CD4-positive, alpha-beta T cell (primary cell): ENCODE data around the gene INSIG1. TPM values are rescaled to one million over a fixed set of nuclear protein-coding genes. Genes with fewer than 3 reads are reported as not detected.

Experiments
- ATAC-seq: fragments of 200-7000 bp; cut with Tn5 transposase; one replicate; pipeline ENCODE4 v1.10.0; 2022; ENCODE audit warnings: mild to moderate bottlenecking; ENCODE audit not compliant: poor library complexity
- CTCF ChIA-PET: fragments of 350-600 bp; sonication (Branson Sonifier 250); formaldehyde crosslinking; loops from one replicate; lab custom pipeline; 2021; ENCODE audit warnings: antibody characterized with exemption, inconsistent platforms; lab: Charles Lee
- POLR2A ChIA-PET: fragments of 350-600 bp; sonication (Branson Sonifier 250); formaldehyde crosslinking; loops from one replicate; lab custom pipeline; 2021; ENCODE audit warnings: antibody characterized with exemption, inconsistent platforms; lab: Charles Lee
- DNase-seq, 14 experiments: peaks; one replicate each; pipeline ENCODE4 v3.0.0-alpha.2; 2013 to 2020; ENCODE audit warnings: mixed read lengths in 2 of 14
- H3K27ac ChIP-seq, 2 donors: one replicate each; pipeline versions ENCODE4 v1.5.1 to v1.7.0; 2013; ENCODE audit warnings: low read length in 2 of 2, low read depth in 1 of 2, mild to moderate bottlenecking in 1 of 2
- H3K27me3 ChIP-seq, 2 experiments: 1 replicate in 1 of 2; 2 replicates in 1 of 2; pipeline versions ENCODE4 v1.6.1 to v1.7.0; 2013; ENCODE audit warnings: low read length in 2 of 2, control low read depth in 1 of 2, mild to moderate bottlenecking in 1 of 2, moderate library complexity in 1 of 2; ENCODE audit not compliant: insufficient read depth in 2 of 2, control insufficient read depth in 1 of 2
- H3K36me3 ChIP-seq: one replicate; pipeline ENCODE4 v1.6.1; 2013; ENCODE audit warnings: low read length, control low read depth; ENCODE audit not compliant: insufficient read depth
- H3K4me1 ChIP-seq: one replicate; pipeline ENCODE4 v1.6.1; 2013; ENCODE audit warnings: low read length, control low read depth; ENCODE audit not compliant: insufficient read depth
- H3K4me3 ChIP-seq: one replicate; pipeline ENCODE4 v1.5.1; 2013; ENCODE audit warnings: mild to moderate bottlenecking, low read length, moderate library complexity
- H3K9me3 ChIP-seq, 2 experiments: 1 replicate in 1 of 2; 2 replicates in 1 of 2; pipeline versions ENCODE4 v1.6.1 to v1.7.0; 2013; ENCODE audit warnings: low read length in 2 of 2, mild to moderate bottlenecking in 2 of 2, control low read depth in 1 of 2, moderate library complexity in 1 of 2; ENCODE audit not compliant: control insufficient read depth in 1 of 2, insufficient read depth in 1 of 2
- H3K27ac Mint-ChIP-seq: one replicate; pipeline ENCODE4 v1.8.0; 2020; ENCODE audit warnings: mixed read lengths
- H3K27me3 Mint-ChIP-seq: one replicate; pipeline ENCODE4 v1.8.0; 2021; ENCODE audit warnings: mixed read lengths
- H3K36me3 Mint-ChIP-seq: one replicate; pipeline ENCODE4 v1.8.0; 2021; ENCODE audit warnings: low read depth, mixed read lengths
- H3K4me1 Mint-ChIP-seq: one replicate; pipeline ENCODE4 v1.8.0; 2021; ENCODE audit warnings: low read depth, mixed read lengths
- H3K4me3 Mint-ChIP-seq: one replicate; pipeline ENCODE4 v1.8.0; 2020; ENCODE audit warnings: mild to moderate bottlenecking, mixed read lengths
- H3K9me3 Mint-ChIP-seq: one replicate; pipeline ENCODE4 v1.8.0; 2020; ENCODE audit warnings: mixed read lengths
- CTCF ChIP-seq: fragments of 200-600 bp; IDR thresholded peaks from one replicate; pipeline ENCODE4 v1.8.0; 2022; ENCODE audit warnings: antibody characterized with exemption, mild to moderate bottlenecking
- intact Hi-C, 2 experiments: fragments of 100-400 bp; cut with DNase I in 1 of 2; cut with micrococcal nuclease in 1 of 2; formaldehyde crosslinking; loops; one replicate each; pipeline versions ENCODE4 v1.15.1 to v1.9.0; 2023 to 2025; cut with DNase I, micrococcal nuclease
- total RNA-seq, 174 experiments: library from RNA in 2 of 174; stranded (reverse) in 2 of 174; gene quantifications; one replicate each; pipeline ENCODE4 v1.2.3 and lab custom pipeline; 2021 to 2026

The INSIG1 gene
- total RNA-seq, 2 experiments from 2014 or later, result 58.1 to 60.9 TPM

GRCh38 chr7:155293721-155294510 lies 3.8 kb upstream of the INSIG1 start:
- DNase-seq (peak in 2 of 14 experiments; percentile 28 to 43), ATAC-seq (no peak)
- Mint-ChIP-seq H3K27me3 (peaks cover 4% of the 10 kb centered on the region), H3K36me3 (peaks cover 6% of the 10 kb centered on the region), H3K4me1 (peaks cover 15% of the 10 kb centered on the region), H3K4me3 (no peak overlapping the region), H3K27ac (no peak overlapping the region), H3K9me3 (no peaks in the 10 kb centered on the region)
- Histone ChIP-seq H3K4me1 (peaks cover 19% of the 10 kb centered on the region), H3K27me3 (no peaks in the 10 kb centered on the region), H3K4me3 (no peak overlapping the region), H3K36me3 (no peaks in the 10 kb centered on the region), H3K27ac (no peak overlapping the region), H3K9me3 (no peaks in the 10 kb centered on the region)
- no peak for TF ChIP-seq CTCF
- intact Hi-C loops, result loop anchor here (5.0 to 10.0 kb wide), 4 partner anchors 57 to 1841 kb away; partner anchors contain the start of genes LMBR1 (in 1 of the 2) and UBE3C (in 1 of the 2)
- POLR2A ChIA-PET, result no interaction called here
- CTCF ChIA-PET, result interaction anchor here (6.7 kb wide), 1 partner anchor 51 kb away, joined by 57 read pairs; no protein-coding TSS in a partner anchor

DNA sequence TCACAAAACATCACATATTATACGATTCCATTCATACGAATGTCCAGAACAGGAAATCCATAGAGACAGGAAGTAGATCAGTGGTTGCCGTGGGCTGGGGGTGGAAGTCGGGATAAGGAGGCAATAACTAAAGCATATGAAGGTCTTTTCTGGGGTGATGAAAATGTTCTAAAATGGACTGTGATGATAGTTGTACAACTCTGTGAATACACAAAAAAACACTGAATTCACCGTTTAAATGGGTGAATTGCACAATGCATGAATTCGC lies 3.2 kb upstream of the INSIG1 start:
- CTCF ChIA-PET, result interaction anchor here (6.7 kb wide), 1 partner anchor 50 kb away, joined by 57 read pairs; no protein-coding TSS in a partner anchor
- Histone ChIP-seq H3K27me3 (no peaks in the 10 kb centered on the region), H3K27ac (no peak overlapping the region), H3K36me3 (no peaks in the 10 kb centered on the region), H3K4me3 (no peak overlapping the region), H3K4me1 (peaks cover 22% of the 10 kb centered on the region), H3K9me3 (no peaks in the 10 kb centered on the region)
- Mint-ChIP-seq H3K27ac (no peak overlapping the region), H3K4me1 (peaks cover 20% of the 10 kb centered on the region), H3K9me3 (no peaks in the 10 kb centered on the region), H3K27me3 (peaks cover 4% of the 10 kb centered on the region), H3K36me3 (peaks cover 11% of the 10 kb centered on the region), H3K4me3 (no peak overlapping the region)
- DNase-seq (no peak), ATAC-seq (no peak)
- no peak for TF ChIP-seq CTCF
- POLR2A ChIA-PET, result no interaction called here
- intact Hi-C loops, result loop anchor here (5.0 to 10.0 kb wide), 4 partner anchors 57 to 1840 kb away; partner anchors contain the start of genes LMBR1 (in 1 of the 2) and UBE3C (in 1 of the 2)

GRCh38 chr7:155295511-155295910 lies 2.2 kb upstream of the INSIG1 start:
- Mint-ChIP-seq H3K4me3 (peak overlapping the region; percentile 83), H3K36me3 (peaks cover 17% of the 10 kb centered on the region), H3K27ac (peak overlapping the region; percentile 86), H3K27me3 (peaks cover 4% of the 10 kb centered on the region), H3K9me3 (no peaks in the 10 kb centered on the region), H3K4me1 (peaks cover 31% of the 10 kb centered on the region)
- peaks cover 30% of the 10 kb centered on the region for H3K4me1 ChIP-seq
- H3K9me3 ChIP-seq, result no peaks in the 10 kb centered on the region
- TF ChIP-seq CTCF, result no peak
- ATAC-seq (no peak), DNase-seq (no peak)
- ChIA-PET CTCF (interaction anchor here (6.7 kb wide), 1 partner anchor 49 kb away, joined by 57 read pairs; no protein-coding TSS in a partner anchor), POLR2A (interaction anchor here (4.8 kb wide), 1 partner anchor 89 kb away, joined by 114 read pairs; no protein-coding TSS in a partner anchor)
- intact Hi-C loops, result loop anchor here (5.0 to 10.0 kb wide), 6 partner anchors 103 to 1839 kb away; partner anchors contain the start of genes LMBR1 (in 1 of the 2), RBM33 (in 1 of the 2) and UBE3C (in 1 of the 2)
- no peak overlapping the region for H3K27ac ChIP-seq
- no peak overlapping the region for H3K4me3 ChIP-seq
- H3K27me3 ChIP-seq, result no peaks in the 10 kb centered on the region
- H3K36me3 ChIP-seq, result peaks cover 1% of the 10 kb centered on the region
